ENCODE measurements around the gene PGS1.

DNA sequence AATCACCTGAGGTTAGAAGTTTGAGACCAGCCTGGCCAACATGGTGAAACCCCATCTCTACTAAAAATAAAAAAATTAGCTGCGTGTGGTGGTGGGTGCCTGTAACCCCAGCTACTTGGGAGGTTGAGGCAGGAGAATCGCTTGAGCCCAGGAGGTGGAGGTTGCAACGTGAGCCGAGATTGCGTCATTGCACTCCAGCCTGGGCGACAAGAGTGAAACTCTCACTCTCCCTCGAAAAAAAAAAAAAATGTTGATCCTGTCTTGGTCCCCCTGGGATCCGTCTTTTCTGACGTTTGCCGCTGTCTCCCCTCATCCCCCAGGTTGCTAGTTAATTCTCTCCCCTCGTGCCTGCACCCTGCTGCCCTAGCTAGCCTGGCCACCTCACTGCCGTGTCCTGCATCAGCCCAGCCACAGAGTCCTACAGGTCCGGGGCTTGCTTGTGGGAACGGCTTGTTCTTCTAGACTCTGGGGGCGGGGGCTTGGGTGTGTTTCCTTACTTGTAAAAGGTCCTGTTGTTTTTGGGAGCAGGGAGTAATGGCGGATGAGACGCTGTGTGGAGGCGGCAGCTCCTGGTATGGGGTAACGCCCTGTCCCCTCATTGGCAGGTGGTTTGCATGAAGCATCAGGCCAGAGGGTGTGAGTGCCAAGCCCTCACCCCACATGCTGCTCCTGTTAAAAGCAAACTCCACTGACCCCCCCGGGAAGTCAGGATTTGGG lies 44.6 kb downstream of the PGS1 start:
- TF ChIP-seq, protein P1, sequence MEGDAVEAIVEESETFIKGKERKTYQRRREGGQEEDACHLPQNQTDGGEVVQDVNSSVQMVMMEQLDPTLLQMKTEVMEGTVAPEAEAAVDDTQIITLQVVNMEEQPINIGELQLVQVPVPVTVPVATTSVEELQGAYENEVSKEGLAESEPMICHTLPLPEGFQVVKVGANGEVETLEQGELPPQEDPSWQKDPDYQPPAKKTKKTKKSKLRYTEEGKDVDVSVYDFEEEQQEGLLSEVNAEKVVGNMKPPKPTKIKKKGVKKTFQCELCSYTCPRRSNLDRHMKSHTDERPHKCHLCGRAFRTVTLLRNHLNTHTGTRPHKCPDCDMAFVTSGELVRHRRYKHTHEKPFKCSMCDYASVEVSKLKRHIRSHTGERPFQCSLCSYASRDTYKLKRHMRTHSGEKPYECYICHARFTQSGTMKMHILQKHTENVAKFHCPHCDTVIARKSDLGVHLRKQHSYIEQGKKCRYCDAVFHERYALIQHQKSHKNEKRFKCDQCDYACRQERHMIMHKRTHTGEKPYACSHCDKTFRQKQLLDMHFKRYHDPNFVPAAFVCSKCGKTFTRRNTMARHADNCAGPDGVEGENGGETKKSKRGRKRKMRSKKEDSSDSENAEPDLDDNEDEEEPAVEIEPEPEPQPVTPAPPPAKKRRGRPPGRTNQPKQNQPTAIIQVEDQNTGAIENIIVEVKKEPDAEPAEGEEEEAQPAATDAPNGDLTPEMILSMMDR (IDR thresholded peaks at IDR 0.05; ENCODE audit: borderline replicate concordance, extremely low read depth, low read length, poor library complexity, severe bottlenecking): no peak
- no peak for TF ChIP-seq EZH2 (IDR thresholded peaks at IDR 0.05; ENCODE audit: borderline replicate concordance, low read depth, low read length, severe bottlenecking)

All from DND-41 (cell line).